ENCODE data around the gene ZNF311. TPM values are rescaled to one million over a fixed set of nuclear protein-coding genes. Genes with fewer than 3 reads are reported as not detected.
"Not testable (repeated sequence)": the region's sequence is repeated elsewhere in the genome, so short reads cannot be mapped to it uniquely, and the experiment has no call there.

Gene ZNF311
- total and polyA plus RNA-seq, 2 experiments from 2014 or later = 0.57 to 1.3 TPM

DNA sequence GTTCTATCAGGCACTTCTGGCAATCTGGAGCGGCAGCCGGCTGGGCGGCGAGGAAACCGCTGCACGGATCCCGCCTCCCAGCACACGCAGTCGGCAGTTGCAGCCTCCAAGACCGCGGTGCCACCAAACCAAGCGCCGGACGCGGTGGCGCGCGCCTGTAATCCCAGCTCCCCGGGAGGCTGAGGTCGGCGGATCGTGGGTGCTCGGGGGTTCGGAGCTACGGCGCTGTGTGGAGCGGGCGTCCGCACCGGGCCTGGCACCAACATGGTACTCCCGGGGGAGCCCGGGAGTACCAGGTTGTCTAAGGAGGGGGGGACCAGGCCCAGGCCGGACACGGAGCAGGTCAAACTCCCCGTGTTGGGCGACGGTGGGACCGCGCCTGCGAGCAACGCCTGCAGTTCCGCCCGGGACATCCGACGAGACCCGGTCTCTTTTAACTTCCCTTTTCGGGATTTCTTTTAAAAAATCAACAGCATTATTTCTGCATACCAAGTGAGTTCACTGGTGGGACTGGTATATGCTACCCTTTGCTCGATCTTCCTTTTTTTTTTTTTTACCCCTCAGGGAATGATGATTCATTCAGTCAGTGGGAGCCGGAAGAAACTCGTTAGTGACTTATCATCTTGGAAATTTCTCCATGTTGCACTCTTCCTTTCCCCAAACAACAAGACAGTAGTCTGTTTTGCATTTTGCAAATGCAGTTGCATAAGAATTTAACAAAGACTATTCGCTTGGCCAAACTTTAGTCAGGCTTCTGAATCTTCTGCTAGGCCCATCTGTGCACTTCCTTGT, 27.6 kb downstream of the ZNF311 start:
- H3K4me2 ChIP-seq = peak overlapping the region; percentile 68
- no peaks in the 10 kb centered on the region for H4K20me1 ChIP-seq (ENCODE audit: insufficient read depth, poor library complexity, severe bottlenecking)
- no peaks in the 10 kb centered on the region for H3K79me2 ChIP-seq
- H3K9me2 ChIP-seq (replicated peaks; ENCODE audit: insufficient read depth) = no peaks in the 10 kb centered on the region
- peak overlapping the region; percentile 40 for H2AFZ ChIP-seq
- DNase-seq (ENCODE audit: low spot score) = peak; percentile 19
- no peaks in the 10 kb centered on the region for H3K9me3 ChIP-seq (ENCODE audit: low read depth)
- no peaks in the 10 kb centered on the region for H3K36me3 ChIP-seq (replicated peaks; ENCODE audit: insufficient read depth, low read depth)
- no peak for TF ChIP-seq EZH2phosphoT487 (IDR thresholded peaks at IDR 0.05; ENCODE audit: low read depth, severe bottlenecking, unreplicated experiment)
- no peak for TF ChIP-seq EZH2 (IDR thresholded peaks at IDR 0.05; ENCODE audit: borderline replicate concordance)
- TF ChIP-seq, protein P1, sequence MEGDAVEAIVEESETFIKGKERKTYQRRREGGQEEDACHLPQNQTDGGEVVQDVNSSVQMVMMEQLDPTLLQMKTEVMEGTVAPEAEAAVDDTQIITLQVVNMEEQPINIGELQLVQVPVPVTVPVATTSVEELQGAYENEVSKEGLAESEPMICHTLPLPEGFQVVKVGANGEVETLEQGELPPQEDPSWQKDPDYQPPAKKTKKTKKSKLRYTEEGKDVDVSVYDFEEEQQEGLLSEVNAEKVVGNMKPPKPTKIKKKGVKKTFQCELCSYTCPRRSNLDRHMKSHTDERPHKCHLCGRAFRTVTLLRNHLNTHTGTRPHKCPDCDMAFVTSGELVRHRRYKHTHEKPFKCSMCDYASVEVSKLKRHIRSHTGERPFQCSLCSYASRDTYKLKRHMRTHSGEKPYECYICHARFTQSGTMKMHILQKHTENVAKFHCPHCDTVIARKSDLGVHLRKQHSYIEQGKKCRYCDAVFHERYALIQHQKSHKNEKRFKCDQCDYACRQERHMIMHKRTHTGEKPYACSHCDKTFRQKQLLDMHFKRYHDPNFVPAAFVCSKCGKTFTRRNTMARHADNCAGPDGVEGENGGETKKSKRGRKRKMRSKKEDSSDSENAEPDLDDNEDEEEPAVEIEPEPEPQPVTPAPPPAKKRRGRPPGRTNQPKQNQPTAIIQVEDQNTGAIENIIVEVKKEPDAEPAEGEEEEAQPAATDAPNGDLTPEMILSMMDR (IDR thresholded peaks at IDR 0.05; ENCODE audit: poor library complexity) = no peak
- WGBS (ENCODE audit: low lambda C conversion rate, missing lambda C conversion rate) = 58% methylated on average over 51 of the region's 51 CpGs
- no peak overlapping the region for H3K4me3 ChIP-seq
- H3K27me3 ChIP-seq = no peaks in the 10 kb centered on the region
- no peak overlapping the region for H3K27ac ChIP-seq
- H3K4me1 ChIP-seq (ENCODE audit: insufficient read depth) = peaks cover 8% of the 10 kb centered on the region

DNA sequence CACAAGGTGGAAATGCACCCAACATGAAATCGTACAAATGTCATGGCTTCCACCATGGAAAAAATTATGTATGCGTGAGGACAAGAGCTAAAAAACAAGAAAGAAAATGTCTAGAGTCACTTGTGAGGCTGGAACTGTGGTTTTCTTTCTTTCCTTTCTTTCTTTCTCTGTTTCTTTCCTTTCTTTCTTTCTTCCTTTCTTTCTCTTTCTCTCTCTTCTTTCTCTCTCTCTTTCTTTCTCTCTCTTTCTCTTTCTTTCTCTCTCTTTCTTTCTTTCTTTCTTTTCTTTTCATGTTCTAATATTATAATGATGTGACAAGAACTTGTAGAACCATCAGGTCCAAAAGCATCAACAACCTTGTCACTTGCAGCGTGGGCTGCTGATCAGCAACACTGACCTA, 28.4 kb downstream of the ZNF311 start:
- Histone ChIP-seq H4K20me1 (ENCODE audit: insufficient read depth, poor library complexity, severe bottlenecking) (no peaks in the 10 kb centered on the region), H3K79me2 (no peaks in the 10 kb centered on the region), H2AFZ (peak overlapping the region; percentile 40), H3K36me3 (replicated peaks; ENCODE audit: insufficient read depth, low read depth) (no peaks in the 10 kb centered on the region), H3K4me3 (no peak overlapping the region), H3K27ac (no peak overlapping the region), H3K27me3 (no peaks in the 10 kb centered on the region), H3K9me3 (ENCODE audit: low read depth) (no peaks in the 10 kb centered on the region), H3K9me2 (replicated peaks; ENCODE audit: insufficient read depth) (no peaks in the 10 kb centered on the region), H3K4me2 (no peak overlapping the region), H3K4me1 (ENCODE audit: insufficient read depth) (peaks cover 8% of the 10 kb centered on the region)
- no peak for DNase-seq (ENCODE audit: low spot score)
- WGBS (ENCODE audit: low lambda C conversion rate, missing lambda C conversion rate) = 96% methylated on average over 3 of the region's 3 CpGs
- TF ChIP-seq EZH2 (IDR thresholded peaks at IDR 0.05; ENCODE audit: borderline replicate concordance) (no peak), EZH2phosphoT487 (IDR thresholded peaks at IDR 0.05; ENCODE audit: low read depth, severe bottlenecking, unreplicated experiment) (no peak)
- TF ChIP-seq, protein P1 (IDR thresholded peaks at IDR 0.05; ENCODE audit: poor library complexity) = no peak

DNA sequence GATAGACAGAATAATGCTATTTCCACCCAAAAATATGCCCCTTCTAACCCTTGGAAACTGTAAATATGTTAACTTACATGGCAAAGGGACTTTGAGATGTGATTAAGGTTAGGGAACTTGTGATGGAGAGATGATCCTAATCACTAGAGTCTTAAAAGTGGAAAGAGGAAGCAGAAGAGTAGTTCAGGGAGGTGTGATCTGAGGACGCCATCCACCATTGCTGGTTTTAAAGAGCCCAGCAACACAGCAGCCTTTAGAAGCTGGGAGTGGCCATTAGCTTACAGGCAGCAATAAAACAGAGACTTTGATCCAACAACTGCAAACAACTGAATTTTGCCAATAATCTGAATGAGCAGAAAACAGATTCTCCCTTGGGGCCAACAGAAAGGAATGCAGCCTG, 30.6 kb downstream of the ZNF311 start:
- DNase-seq (ENCODE audit: low spot score) = no peak
- H3K4me3 ChIP-seq = no peak overlapping the region
- H3K9me3 ChIP-seq (ENCODE audit: low read depth) = no peaks in the 10 kb centered on the region
- no peaks in the 10 kb centered on the region for H3K36me3 ChIP-seq (replicated peaks; ENCODE audit: insufficient read depth, low read depth)
- peaks cover 5% of the 10 kb centered on the region for H3K4me1 ChIP-seq (ENCODE audit: insufficient read depth)
- no peak overlapping the region for H2AFZ ChIP-seq
- no peaks in the 10 kb centered on the region for H3K9me2 ChIP-seq (replicated peaks; ENCODE audit: insufficient read depth)
- no peak for TF ChIP-seq EZH2 (IDR thresholded peaks at IDR 0.05; ENCODE audit: borderline replicate concordance)
- no peak for TF ChIP-seq EZH2phosphoT487 (IDR thresholded peaks at IDR 0.05; ENCODE audit: low read depth, severe bottlenecking, unreplicated experiment)
- TF ChIP-seq, protein P1 (IDR thresholded peaks at IDR 0.05; ENCODE audit: poor library complexity) = no peak
- no peaks in the 10 kb centered on the region for H3K27me3 ChIP-seq
- no peak overlapping the region for H3K4me2 ChIP-seq
- H3K27ac ChIP-seq = no peak overlapping the region
- no peaks in the 10 kb centered on the region for H4K20me1 ChIP-seq (ENCODE audit: insufficient read depth, poor library complexity, severe bottlenecking)
- H3K79me2 ChIP-seq = no peaks in the 10 kb centered on the region
- WGBS (ENCODE audit: low lambda C conversion rate, missing lambda C conversion rate) = 57% methylated on average over 1 of the region's 1 CpG

DNA sequence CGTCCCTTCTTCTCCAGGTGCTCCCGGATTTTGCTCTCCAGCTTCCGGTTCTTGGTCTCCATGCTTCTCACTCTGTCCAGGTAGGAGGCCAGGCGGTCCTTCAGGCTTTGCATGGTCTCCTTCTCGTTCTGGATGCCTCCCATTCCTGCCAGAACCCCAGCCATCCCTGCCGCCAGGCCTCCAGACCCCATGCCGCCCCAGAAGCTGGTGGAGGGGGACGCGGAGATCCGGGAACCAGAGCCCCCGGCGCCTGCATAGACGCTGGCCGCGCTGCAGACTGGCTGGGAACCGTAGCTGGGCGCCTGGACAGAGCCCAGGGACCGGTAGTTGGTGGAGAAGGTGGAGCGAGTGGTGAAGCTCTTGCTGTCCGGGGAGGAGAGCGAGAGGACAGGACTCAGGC, 35.1 kb downstream of the ZNF311 start:
- H3K4me2 ChIP-seq; H3K27me3 ChIP-seq; H3K36me3 ChIP-seq (replicated peaks; ENCODE audit: insufficient read depth, low read depth); DNase-seq (ENCODE audit: low spot score); H3K4me1 ChIP-seq (ENCODE audit: insufficient read depth); H3K79me2 ChIP-seq; H3K4me3 ChIP-seq; H3K27ac ChIP-seq; H3K9me3 ChIP-seq (ENCODE audit: low read depth); H2AFZ ChIP-seq; H4K20me1 ChIP-seq (ENCODE audit: insufficient read depth, poor library complexity, severe bottlenecking); H3K9me2 ChIP-seq (replicated peaks; ENCODE audit: insufficient read depth): not testable (repeated sequence)
- 95% methylated on average over 21 of the region's 21 CpGs for WGBS (ENCODE audit: low lambda C conversion rate, missing lambda C conversion rate)

All from hepatocyte (in vitro differentiated cells).